Thyroid gland (tissue), 4 donors: ENCODE results near the gene ATP6V1G2. TPM values are rescaled to one million over a fixed set of nuclear protein-coding genes. Genes with fewer than 3 reads are reported as not detected.

Experiments used
- DNase-seq, 2 donors: peaks; one replicate each; pipeline ENCODE4 v3.0.0-alpha.2; 2019
- H3K27ac ChIP-seq, 3 donors: fragments of 200-600 bp; sonication (generic); 1 replicate in 2 of 3; 2 replicates in 1 of 3; pipeline ENCODE4 v1.5.1; 2016 to 2019; ENCODE audit warnings: mild to moderate bottlenecking in 1 of 3, moderate library complexity in 1 of 3
- H3K27me3 ChIP-seq: fragments of 200-600 bp; sonication (generic); one replicate; pipeline ENCODE4 v1.5.1; 2019
- H3K36me3 ChIP-seq, 2 donors: fragments of 200-600 bp; sonication (generic); one replicate each; pipeline ENCODE4 v1.5.1; 2016 to 2019
- H3K4me1 ChIP-seq, 2 donors: fragments of 200-600 bp; sonication (generic); one replicate each; pipeline ENCODE4 v1.5.1; 2017 to 2019
- H3K4me3 ChIP-seq, 3 donors: fragments of 200-600 bp; sonication (generic); replicated peaks in 1 of 3; 1 replicate in 2 of 3; 2 replicates in 1 of 3; pipeline ENCODE4 v1.5.1; 2016; ENCODE audit warnings: mild to moderate bottlenecking in 1 of 3
- H3K9me3 ChIP-seq: fragments of 200-600 bp; sonication (generic); one replicate; pipeline ENCODE4 v1.5.1; 2017
- CTCF ChIP-seq, 6 experiments: fragments of 200-600 bp in 3 of 6; fragments of 450-650 bp in 3 of 6; sonication (generic) in 3 of 6; IDR thresholded peaks; one replicate each; pipeline ENCODE4 v1.5.1; 2016 to 2019; ENCODE audit warnings: antibody characterized with exemption in 6 of 6, mild to moderate bottlenecking in 2 of 6, inconsistent platforms in 1 of 6, moderate library complexity in 1 of 6
- POLR2A ChIP-seq, 2 donors: fragments of 450-650 bp; IDR thresholded peaks; one replicate each; pipeline ENCODE4 v1.6.1; 2017; ENCODE audit warnings: antibody characterized with exemption in 2 of 2, mild to moderate bottlenecking in 2 of 2, moderate library complexity in 1 of 2
- WGBS, 2 donors: methylation state at CpG; one replicate each; pipeline ENCODE4 v1.1.5; 2017; 5-methylcytosine and 5-hydroxymethylcytosine counted together
- intact Hi-C: fragments of 100-400 bp; cut with DNase I; formaldehyde crosslinking; loops from one replicate; pipeline ENCODE4 v1.15.1; 2023
- total RNA-seq, 4 donors: library from RNA; depleted of rRNA; stranded (reverse); fragments of >200 nt; gene quantifications; one replicate each; pipeline ENCODE4 v1.2.3, GENCODE V29; 2016

ATP6V1G2 gene
- total RNA-seq, 4 donors from 2014 or later: 1.2 to 3.9 (median 2.6) TPM

GRCh38 chr6:31543639-31544038, 2.8 kb downstream of the ATP6V1G2 start:
- H3K9me3 ChIP-seq: no peaks in the 10 kb centered on the region
- 91 to 94% methylated on average over 6 of the region's 6 CpGs for WGBS, 2 donors
- TF ChIP-seq CTCF (IDR thresholded peaks at IDR 0.05): no peak
- no peak for TF ChIP-seq POLR2A (IDR thresholded peaks at IDR 0.05)
- peaks cover 16 to 17% of the 10 kb centered on the region in 2 donors for H3K36me3 ChIP-seq
- no peak overlapping the region for H3K4me3 ChIP-seq
- H3K27ac ChIP-seq: no peak overlapping the region
- no peak for DNase-seq
- H3K27me3 ChIP-seq: no peaks in the 10 kb centered on the region
- intact Hi-C loops: loop anchor here (10.0 kb wide), 1 partner anchor 49 kb away; the partner anchor contains the start of gene MICB
- H3K4me1 ChIP-seq: peaks cover 35% of the 10 kb centered on the region in 2 donors

- intact Hi-C loops: loop anchor here (10.0 kb wide), 1 partner anchor 47 kb away; the partner anchor contains the start of gene MICB
- peak within 1 kb of the TSS; percentile 92 to 99 (median 97) for H3K27ac ChIP-seq
Observed at GRCh38 chr6:31541658-31542521, 4.5 kb downstream of the ATP6V1G2 start, which contains the start of gene DDX39B. Gene DDX39B, minus strand, starts transcription at chr6:31542003. Its CDS starts 1,471 bp downstream, at chr6:31540532.

GRCh38 chr6:31541059-31541657, 5.2 kb downstream of the ATP6V1G2 start:
- DNase-seq: peak; percentile 51 to 55
- intact Hi-C loops: loop anchor here (10.0 kb wide), 1 partner anchor 46 kb away; the partner anchor contains the start of gene MICB
- Histone ChIP-seq H3K4me1 (peaks cover 24 to 25% of the 10 kb centered on the region in 2 donors), H3K9me3 (no peaks in the 10 kb centered on the region), H3K36me3 (peaks cover 39 to 41% of the 10 kb centered on the region in 2 donors), H3K27me3 (no peaks in the 10 kb centered on the region), H3K27ac (peak overlapping the region; percentile 92 to 99 (median 97)), H3K4me3 (peak overlapping the region; percentile 28 to 77 (median 75))
- 0 to 1% methylated on average over 21 of the region's 21 CpGs for WGBS, 2 donors
- TF ChIP-seq CTCF (IDR thresholded peaks at IDR 0.05) (no peak), POLR2A (IDR thresholded peaks at IDR 0.05) (no peak)

More at GRCh38 chr6:31541658-31542521, 4.5 kb downstream of the ATP6V1G2 start, which contains the start of gene DDX39B:
- Histone ChIP-seq H3K27me3 (no peaks in the 10 kb centered on the region), H3K4me3 (peak within 1 kb of the TSS; percentile 28 to 77 (median 75)), H3K9me3 (no peaks in the 10 kb centered on the region), H3K4me1 (peaks cover 24 to 25% of the 10 kb centered on the region in 2 donors), H3K36me3 (peaks cover 32 to 34% of the 10 kb centered on the region in 2 donors)
- WGBS, 2 donors: 0% methylated on average over 43 of the region's 43 CpGs
- peak; percentile 96 to 97 for DNase-seq
- TF ChIP-seq CTCF (IDR thresholded peaks at IDR 0.05) (no peak), POLR2A (IDR thresholded peaks at IDR 0.05) (peak; percentile 72 to 76)

- DNase-seq: no peak
- TF ChIP-seq CTCF (IDR thresholded peaks at IDR 0.05) (no peak), POLR2A (IDR thresholded peaks at IDR 0.05) (no peak)
- intact Hi-C loops: loop anchor here (10.0 kb wide), 1 partner anchor 46 kb away; the partner anchor contains the start of gene MICB
- peak overlapping the region; percentile 92 to 99 (median 97) for H3K27ac ChIP-seq
- H3K27me3 ChIP-seq: no peaks in the 10 kb centered on the region
- H3K9me3 ChIP-seq: no peaks in the 10 kb centered on the region
- H3K4me3 ChIP-seq: peak overlapping the region; percentile 28 to 77 (median 75)
- H3K36me3 ChIP-seq: peaks cover 45 to 46% of the 10 kb centered on the region in 2 donors
- 13 to 17% methylated on average over 4 of the region's 4 CpGs for WGBS, 2 donors
- H3K4me1 ChIP-seq: peaks cover 24 to 25% of the 10 kb centered on the region in 2 donors
Observed at GRCh38 chr6:31540640-31541039, 5.8 kb downstream of the ATP6V1G2 start.
